PC-9 (cell line): ENCODE results near the gene ALDH4A1. TPM values are rescaled to one million over a fixed set of nuclear protein-coding genes. Genes with fewer than 3 reads are reported as not detected.
A peak's percentile ranks its signal among the peaks of the same experiment; 100 is the strongest.

Experiments
- BruUV-seq: library from RNA; stranded (reverse); fragments of 400-500 nt; replicated peaks from 2 replicates; lab custom pipeline; 2021; lab: Mats Ljungman, UMichigan
- CTCF ChIA-PET: fragments of 300-600 bp; sonication (Branson Sonifier 250); formaldehyde crosslinking; loops from one replicate; lab custom pipeline; 2022; ENCODE audit warnings: antibody characterized with exemption; lab: Charles Lee
- POLR2A ChIA-PET: fragments of 300-600 bp; sonication (Branson Sonifier 250); formaldehyde crosslinking; loops from one replicate; lab custom pipeline; 2022; ENCODE audit warnings: antibody characterized with exemption; ENCODE audit not compliant: unreplicated experiment; lab: Charles Lee
- DNase-seq, 2 experiments: peaks; one replicate each; pipeline versions ENCODE4 v3.0.0 to v3.0.0-alpha.2; 2015 to 2022; ENCODE audit warnings: mixed read lengths in 1 of 2
- H2AFZ ChIP-seq: fragments of 200-600 bp; sonication (generic); 2 replicates; pipeline ENCODE4 v1.8.1; 2017; ENCODE audit warnings: antibody characterized with exemption
- H3F3A ChIP-seq: fragments of 200-600 bp; sonication (generic); 2 replicates; pipeline ENCODE4 v1.8.1; 2017; ENCODE audit warnings: antibody characterized with exemption, mild to moderate bottlenecking, low read depth; ENCODE audit not compliant: insufficient read depth
- H3K27ac ChIP-seq: fragments of 200-600 bp; sonication (generic); 2 replicates; pipeline ENCODE4 v1.6.1; 2016; ENCODE audit warnings: mixed run types
- H3K27me3 ChIP-seq: fragments of 200-600 bp; sonication (generic); 2 replicates; pipeline ENCODE4 v1.6.1; 2016; ENCODE audit warnings: low read depth, mixed run types; ENCODE audit not compliant: insufficient read depth
- H3K36me3 ChIP-seq: fragments of 200-600 bp; sonication (generic); 2 replicates; pipeline ENCODE4 v1.6.1; 2016; ENCODE audit warnings: low read depth, mixed run types
- H3K4me1 ChIP-seq: fragments of 200-600 bp; sonication (generic); replicated peaks from 2 replicates; pipeline ENCODE4 v1.6.1; 2016; ENCODE audit warnings: mixed run types; ENCODE audit not compliant: insufficient read depth
- H3K4me2 ChIP-seq: fragments of 200-600 bp; sonication (generic); 2 replicates; pipeline ENCODE4 v1.6.1; 2017; ENCODE audit warnings: mixed run types
- H3K4me3 ChIP-seq: fragments of 200-600 bp; sonication (generic); 2 replicates; pipeline ENCODE4 v1.6.1; 2016; ENCODE audit warnings: mixed run types
- H3K79me2 ChIP-seq: fragments of 200-600 bp; sonication (generic); 2 replicates; pipeline ENCODE4 v1.6.1; 2017; ENCODE audit warnings: low read depth, mixed run types
- H3K9me2 ChIP-seq: fragments of 200-600 bp; sonication (generic); 2 replicates; pipeline ENCODE4 v1.8.1; 2017; ENCODE audit warnings: mild to moderate bottlenecking; ENCODE audit not compliant: insufficient read depth
- H3K9me3 ChIP-seq: fragments of 200-600 bp; sonication (generic); 2 replicates; pipeline ENCODE4 v1.8.1; 2016; ENCODE audit warnings: low read depth; ENCODE audit not compliant: insufficient read depth
- H4K20me1 ChIP-seq: fragments of 200-600 bp; sonication (generic); 2 replicates; pipeline ENCODE4 v1.8.1; 2017; ENCODE audit not compliant: insufficient read depth
- CTCF ChIP-seq: fragments of 200-600 bp; sonication (generic); conservative IDR thresholded peaks from 2 replicates; pipeline ENCODE4 v1.6.1; 2017; ENCODE audit warnings: mixed run types, antibody characterized with exemption, mild to moderate bottlenecking, moderate library complexity
- EZH2 ChIP-seq: fragments of 200-600 bp; sonication (generic); IDR thresholded peaks from 2 replicates; pipeline ENCODE4 v1.8.0; 2017; ENCODE audit warnings: antibody characterized with exemption, low read depth
- intact Hi-C: fragments of 100-400 bp; cut with micrococcal nuclease; formaldehyde crosslinking; loops from one replicate; pipeline ENCODE4 v1.10.0; 2022; ENCODE audit not compliant: unreplicated experiment
- total RNA-seq: library from RNA; stranded (reverse); gene quantifications from 2 replicates; pipeline ENCODE4 v1.2.3, GENCODE V29; 2021

The ALDH4A1 gene
- total RNA-seq, 1 experiment from 2014 or later: 15.0 TPM

GRCh38 chr1:18885311-18886002, 16.9 kb downstream of the ALDH4A1 start:
- no peak for TF ChIP-seq EZH2
- TF ChIP-seq CTCF: no peak
- intact Hi-C loops: no loop called here
- Histone ChIP-seq H3K79me2 (no peaks in the 10 kb centered on the region), H3K36me3 (no peaks in the 10 kb centered on the region), H4K20me1 (no peaks in the 10 kb centered on the region), H3K4me1 (no peaks in the 10 kb centered on the region), H3K27me3 (no peaks in the 10 kb centered on the region), H3K27ac (no peak overlapping the region), H3K9me3 (no peaks in the 10 kb centered on the region), H3F3A (no peaks in the 10 kb centered on the region), H3K4me2 (no peak overlapping the region), H3K4me3 (no peak overlapping the region), H3K9me2 (no peaks in the 10 kb centered on the region), H2AFZ (no peak overlapping the region)
- POLR2A ChIA-PET: interaction anchor here (0.6 kb wide), 1 partner anchor 222 kb away, joined by 7 read pairs; no protein-coding TSS in a partner anchor
- DNase-seq: no peak
- CTCF ChIA-PET: interaction anchor here (0.6 kb wide), 2 partner anchors 133 to 229 kb away, joined by 4 read pairs; no protein-coding TSS in a partner anchor
- no TSS peak for BruUV-seq

GRCh38 chr1:18884727-18885126, 17.6 kb downstream of the ALDH4A1 start:
- intact Hi-C loops: loop anchor here (1.0 kb wide), 3 partner anchors 212 to 357 kb away; no protein-coding TSS in a partner anchor
- no TSS peak for BruUV-seq

GRCh38 chr1:18884419-18884717, 18.0 kb downstream of the ALDH4A1 start:
- H3K27ac ChIP-seq: no peak overlapping the region

More at GRCh38 chr1:18884727-18885126, 17.6 kb downstream of the ALDH4A1 start:
- no peak overlapping the region for H3K4me3 ChIP-seq
- H3K36me3 ChIP-seq: no peaks in the 10 kb centered on the region
- TF ChIP-seq CTCF (no peak), EZH2 (no peak)
- H3K79me2 ChIP-seq: no peaks in the 10 kb centered on the region
- no peak overlapping the region for H3K4me2 ChIP-seq
- no peak overlapping the region for H2AFZ ChIP-seq
- no peaks in the 10 kb centered on the region for H4K20me1 ChIP-seq
- POLR2A ChIA-PET: interaction anchor here (0.6 kb wide), 2 partner anchors 223 to 758 kb away, joined by 3 to 7 read pairs; no protein-coding TSS in a partner anchor
- no peak overlapping the region for H3K27ac ChIP-seq
- no peaks in the 10 kb centered on the region for H3K9me2 ChIP-seq
- H3F3A ChIP-seq: no peaks in the 10 kb centered on the region
- H3K27me3 ChIP-seq: no peaks in the 10 kb centered on the region
- CTCF ChIA-PET: interaction anchor here (0.6 to 1.4 kb wide), 6 partner anchors 10 to 1198 kb away, joined by 3 to 5 read pairs (median 4); no protein-coding TSS in a partner anchor
- H3K4me1 ChIP-seq: no peaks in the 10 kb centered on the region
- H3K9me3 ChIP-seq: no peaks in the 10 kb centered on the region
- no peak for DNase-seq

More at GRCh38 chr1:18884419-18884717, 18.0 kb downstream of the ALDH4A1 start:
- no peaks in the 10 kb centered on the region for H3F3A ChIP-seq
- POLR2A ChIA-PET: interaction anchor here (0.6 kb wide), 1 partner anchor 758 kb away, joined by 3 read pairs; no protein-coding TSS in a partner anchor
- H3K9me2 ChIP-seq: no peaks in the 10 kb centered on the region
- BruUV-seq: no TSS peak
- no peak overlapping the region for H2AFZ ChIP-seq
- no peak overlapping the region for H3K4me2 ChIP-seq
- H3K79me2 ChIP-seq: no peaks in the 10 kb centered on the region
- H3K4me3 ChIP-seq: no peak overlapping the region
- H3K9me3 ChIP-seq: no peaks in the 10 kb centered on the region
- H3K27me3 ChIP-seq: no peaks in the 10 kb centered on the region
- no peaks in the 10 kb centered on the region for H4K20me1 ChIP-seq
- TF ChIP-seq EZH2 (no peak), CTCF (peak; percentile 20; the same call in 1 of the 2 replicates)
- CTCF ChIA-PET: interaction anchor here (0.6 to 1.4 kb wide), 6 partner anchors 9 to 1197 kb away, joined by 3 to 5 read pairs (median 4); no protein-coding TSS in a partner anchor
- H3K4me1 ChIP-seq: no peaks in the 10 kb centered on the region
- H3K36me3 ChIP-seq: no peaks in the 10 kb centered on the region
- intact Hi-C loops: loop anchor here (1.0 kb wide), 3 partner anchors 212 to 357 kb away; no protein-coding TSS in a partner anchor
- no peak for DNase-seq
